ENCODE results near the gene PRKCE. TPM values are rescaled to one million over a fixed set of nuclear protein-coding genes. Genes with fewer than 3 reads are reported as not detected.

The PRKCE gene
- total and polyA plus RNA-seq, 4 donors = 2.5 to 38.6 (median 5.8) TPM

GRCh38 chr2:45883603-45884000 lies 232.1 kb downstream of the PRKCE start:
- WGBS = 82% methylated on average over 3 of the region's 3 CpGs
- no peak for DNase-seq (ENCODE audit: low spot score)
- Histone ChIP-seq H3K27ac (ENCODE audit: low read depth in 1 of 2, low read length in 2 of 2) (no peak overlapping the region), H3K4me1 (ENCODE audit: control insufficient read depth in 4 of 4, insufficient read depth in 4 of 4, low read length in 3 of 4) (no peaks in the 10 kb centered on the region), H3K9me3 (ENCODE audit: control insufficient read depth in 4 of 4, low read length in 3 of 4) (no peaks in the 10 kb centered on the region), H3K27me3 (ENCODE audit: control insufficient read depth in 4 of 4, insufficient read depth in 4 of 4, low read length in 3 of 4) (no peaks in the 10 kb centered on the region), H3K4me3 (ENCODE audit: low read depth in 1 of 3, low read length in 3 of 3) (no peak overlapping the region), H3K9ac (ENCODE audit: low read depth in 1 of 2, low read length in 2 of 2) (no peak overlapping the region), H3K36me3 (ENCODE audit: control insufficient read depth in 4 of 4, insufficient read depth in 3 of 4, low read depth in 1 of 4, low read length in 3 of 4) (no peaks in the 10 kb centered on the region)
- no peak for TF ChIP-seq FOXA1 (IDR thresholded peaks at IDR 0.05)
- no peak for TF ChIP-seq EGR1 (IDR thresholded peaks at IDR 0.05; ENCODE audit: low read depth in 2 of 2)
- no peak for TF ChIP-seq MAX (IDR thresholded peaks at IDR 0.05)
- TF ChIP-seq REST (IDR thresholded peaks at IDR 0.05) = no peak
- no peak for TF ChIP-seq CTCF (IDR thresholded peaks at IDR 0.05; ENCODE audit: low read depth, low read length, missing input control)
- TF ChIP-seq TAF1 (conservative IDR thresholded peaks at IDR 0.05) = no peak
- no peak for TF ChIP-seq GABPA (IDR thresholded peaks at IDR 0.05 in 1 of 2, conservative IDR thresholded peaks at IDR 0.05 in 1 of 2)
- no peak for TF ChIP-seq RXRA (IDR thresholded peaks at IDR 0.05)
- TF ChIP-seq HNF4A (conservative IDR thresholded peaks at IDR 0.05) = no peak
- no peak for TF ChIP-seq NR2F2 (IDR thresholded peaks at IDR 0.05)
- no peak for TF ChIP-seq JUND (IDR thresholded peaks at IDR 0.05)

- Histone ChIP-seq H3K4me3 (ENCODE audit: low read depth in 1 of 3, low read length in 3 of 3) (no peak overlapping the region), H3K9ac (ENCODE audit: low read depth in 1 of 2, low read length in 2 of 2) (no peak overlapping the region), H3K36me3 (ENCODE audit: control insufficient read depth in 4 of 4, insufficient read depth in 3 of 4, low read depth in 1 of 4, low read length in 3 of 4) (no peaks in the 10 kb centered on the region), H3K27me3 (ENCODE audit: control insufficient read depth in 4 of 4, insufficient read depth in 4 of 4, low read length in 3 of 4) (no peaks in the 10 kb centered on the region), H3K4me1 (ENCODE audit: control insufficient read depth in 4 of 4, insufficient read depth in 4 of 4, low read length in 3 of 4) (no peaks in the 10 kb centered on the region), H3K9me3 (ENCODE audit: control insufficient read depth in 4 of 4, low read length in 3 of 4) (no peaks in the 10 kb centered on the region), H3K27ac (ENCODE audit: low read depth in 1 of 2, low read length in 2 of 2) (no peak overlapping the region)
- WGBS = 67% methylated on average over 2 of the region's 2 CpGs
- TF ChIP-seq NR2F2 (IDR thresholded peaks at IDR 0.05) = no peak
- TF ChIP-seq RXRA (IDR thresholded peaks at IDR 0.05) = no peak
- no peak for TF ChIP-seq EGR1 (IDR thresholded peaks at IDR 0.05; ENCODE audit: low read depth in 2 of 2)
- TF ChIP-seq ATF3 (IDR thresholded peaks at IDR 0.05) = no peak
- no peak for TF ChIP-seq SP1 (IDR thresholded peaks at IDR 0.05)
- TF ChIP-seq JUND (IDR thresholded peaks at IDR 0.05) = no peak
- no peak for TF ChIP-seq FOXA1 (IDR thresholded peaks at IDR 0.05)
- TF ChIP-seq TAF1 (conservative IDR thresholded peaks at IDR 0.05) = no peak
- DNase-seq (ENCODE audit: low spot score) = no peak
These were observed 232.7 kb downstream of the PRKCE start for GRCh38 chr2:45884126-45884525.

Data from liver (tissue), 9 donors.